Retina (tissue), 1 donor: Measurements from ENCODE around the gene MAGEF1.
"Not testable (repeated sequence)": the region's sequence is repeated elsewhere in the genome, so short reads cannot be mapped to it uniquely, and the experiment has no call there.

Experiments
- DNase-seq: peaks from one replicate; pipeline ENCODE4 v3.0.0-alpha.2; 2016

The MAGEF1 gene

GRCh38 chr3:184741798-184742675, 30.2 kb upstream of the MAGEF1 start:
- no peak for DNase-seq

- DNase-seq = no peak
These were observed 29.3 kb upstream of the MAGEF1 start for GRCh38 chr3:184741259-184741556.

GRCh38 chr3:184740509-184741258, 28.8 kb upstream of the MAGEF1 start:
- DNase-seq = no peak

GRCh38 chr3:184739594-184740505, 28.0 kb upstream of the MAGEF1 start:
- DNase-seq = no peak

GRCh38 chr3:184738982-184739381, 27.1 kb upstream of the MAGEF1 start:
- no peak for DNase-seq

- no peak for DNase-seq
These were observed 26.6 kb upstream of the MAGEF1 start for GRCh38 chr3:184738506-184738890.

- DNase-seq = no peak
These were observed 26.0 kb upstream of the MAGEF1 start for GRCh38 chr3:184737641-184738505.

- no peak for DNase-seq
These were observed 25.2 kb upstream of the MAGEF1 start for GRCh38 chr3:184737063-184737462.

- no peak for DNase-seq
These were observed 23.2 kb upstream of the MAGEF1 start for GRCh38 chr3:184734903-184735701.

- no peak for DNase-seq
These were observed 22.2 kb upstream of the MAGEF1 start for GRCh38 chr3:184733971-184734608.

- no peak for DNase-seq
These were observed 21.3 kb upstream of the MAGEF1 start for GRCh38 chr3:184733181-184733580.

- DNase-seq = no peak
These were observed 20.1 kb upstream of the MAGEF1 start for GRCh38 chr3:184731786-184732537.

- no peak for DNase-seq
These were observed 19.1 kb upstream of the MAGEF1 start for GRCh38 chr3:184730924-184731323.

GRCh38 chr3:184729154-184729553, 17.3 kb upstream of the MAGEF1 start:
- not testable (repeated sequence) for DNase-seq

- no peak for DNase-seq
These were observed 16.2 kb upstream of the MAGEF1 start for GRCh38 chr3:184728010-184728527.

- peak; percentile 73 for DNase-seq
These were observed 15.6 kb upstream of the MAGEF1 start for GRCh38 chr3:184727357-184728009.

- no peak for DNase-seq
These were observed 14.6 kb upstream of the MAGEF1 start for GRCh38 chr3:184726497-184726896.

GRCh38 chr3:184725176-184725719, 13.4 kb upstream of the MAGEF1 start:
- DNase-seq = no peak

GRCh38 chr3:184724699-184725098, 12.8 kb upstream of the MAGEF1 start:
- DNase-seq = peak; percentile 23
